HG02870 (cell line): ENCODE results near the gene RACGAP1.
"Not testable (repeated sequence)": the region's sequence is repeated elsewhere in the genome, so short reads cannot be mapped to it uniquely, and the experiment has no call there.

ENCODE experiments used
- ATAC-seq: cut with Tn5 transposase; IDR thresholded peaks from one replicate; pipeline ENCODE4 v1.9.1; 2021; ENCODE audit warnings: mild to moderate bottlenecking, moderate library complexity; ENCODE audit not compliant: unreplicated experiment

Gene RACGAP1

GRCh38 chr12:50032854-50033581 is 7.7 kb upstream of the RACGAP1 start:
- ATAC-seq = no peak

- ATAC-seq = no peak
Measured at GRCh38 chr12:50032515-50032853, 7.2 kb upstream of the RACGAP1 start.

- ATAC-seq = not testable (repeated sequence)
Measured at GRCh38 chr12:50030449-50030848, 5.2 kb upstream of the RACGAP1 start.

GRCh38 chr12:50026691-50027090 is 1.4 kb upstream of the RACGAP1 start:
- no peak for ATAC-seq

GRCh38 chr12:50024805-50025186 is 498 bp downstream of the RACGAP1 start:
- ATAC-seq = peak; percentile 11

- ATAC-seq = no peak
Measured at GRCh38 chr12:50024227-50024626, 1.1 kb downstream of the RACGAP1 start.

GRCh38 chr12:50022903-50023302 is 2.4 kb downstream of the RACGAP1 start:
- no peak for ATAC-seq

- ATAC-seq = no peak
Measured at GRCh38 chr12:50021031-50021430, 4.3 kb downstream of the RACGAP1 start.

GRCh38 chr12:50019524-50019923 is 5.8 kb downstream of the RACGAP1 start:
- no peak for ATAC-seq

- no peak for ATAC-seq
Measured at GRCh38 chr12:50018968-50019367, 6.3 kb downstream of the RACGAP1 start.

- no peak for ATAC-seq
Measured at GRCh38 chr12:50018154-50018553, 7.1 kb downstream of the RACGAP1 start.

GRCh38 chr12:50017641-50018040 is 7.7 kb downstream of the RACGAP1 start:
- no peak for ATAC-seq

GRCh38 chr12:50016501-50017475 is 8.5 kb downstream of the RACGAP1 start:
- no peak for ATAC-seq

- ATAC-seq = no peak
Measured at GRCh38 chr12:50014342-50014741, 11.0 kb downstream of the RACGAP1 start.

GRCh38 chr12:50013361-50014147 is 11.7 kb downstream of the RACGAP1 start:
- ATAC-seq = no peak

GRCh38 chr12:50006754-50007442 is 18.4 kb downstream of the RACGAP1 start:
- ATAC-seq = no peak

GRCh38 chr12:50006280-50006679 is 19.0 kb downstream of the RACGAP1 start:
- no peak for ATAC-seq

- no peak for ATAC-seq
Measured at GRCh38 chr12:50005175-50005574, 20.1 kb downstream of the RACGAP1 start.

GRCh38 chr12:50004696-50005095 is 20.6 kb downstream of the RACGAP1 start:
- ATAC-seq = no peak

- no peak for ATAC-seq
Measured at GRCh38 chr12:50003595-50003994, 21.7 kb downstream of the RACGAP1 start.

GRCh38 chr12:49998453-49998852 is 26.8 kb downstream of the RACGAP1 start:
- ATAC-seq = no peak
